Umbilical cord (tissue), 1 donor: Measurements from ENCODE around the gene DYNLT3. TPM values are rescaled to one million over a fixed set of nuclear protein-coding genes. Genes with fewer than 3 reads are reported as not detected.

Experiments used
- total RNA-seq: library from RNA; depleted of rRNA; stranded (reverse); fragments of >200 nt; gene quantifications from one replicate; pipeline ENCODE4 v1.2.3, GENCODE V29; 2014; ENCODE audit warnings: low replicate concordance; ENCODE audit not compliant: insufficient read depth

DYNLT3 gene
- total RNA-seq, 1 donor from 2014 or later = 46.5 TPM

Other genes starting within 250 kb of the DYNLT3 start
- 7.7 TPM for gene XK, start 161.8 kb downstream of the DYNLT3 start, total RNA-seq
- gene CYBB, start 67.5 kb downstream of the DYNLT3 start, total RNA-seq = 48.9 TPM
- 5.8 TPM for gene SYTL5, start 159.0 kb upstream of the DYNLT3 start, total RNA-seq